ENCODE results near the gene PPP1R14C.

DNA sequence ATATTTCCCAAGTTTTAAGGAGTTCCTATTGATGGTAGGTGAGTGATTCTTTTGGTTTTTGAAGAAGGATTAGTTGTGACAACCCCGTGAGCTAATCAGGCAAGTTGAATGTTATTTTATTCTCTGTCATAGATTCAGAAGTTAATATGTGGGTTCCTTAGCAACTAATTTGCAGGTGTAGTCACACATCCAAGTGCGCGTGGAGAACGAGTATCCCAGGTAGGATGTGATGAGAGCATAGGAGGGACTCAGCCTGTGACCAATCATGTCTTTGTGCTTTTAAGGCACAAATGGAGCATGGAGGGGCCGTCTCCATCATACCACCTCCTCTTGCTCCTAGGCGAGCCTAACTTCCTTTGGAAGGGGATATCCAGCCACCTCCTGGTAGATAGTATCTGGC is 41.1 kb downstream of the PPP1R14C start:
- TF ChIP-seq, protein P1, sequence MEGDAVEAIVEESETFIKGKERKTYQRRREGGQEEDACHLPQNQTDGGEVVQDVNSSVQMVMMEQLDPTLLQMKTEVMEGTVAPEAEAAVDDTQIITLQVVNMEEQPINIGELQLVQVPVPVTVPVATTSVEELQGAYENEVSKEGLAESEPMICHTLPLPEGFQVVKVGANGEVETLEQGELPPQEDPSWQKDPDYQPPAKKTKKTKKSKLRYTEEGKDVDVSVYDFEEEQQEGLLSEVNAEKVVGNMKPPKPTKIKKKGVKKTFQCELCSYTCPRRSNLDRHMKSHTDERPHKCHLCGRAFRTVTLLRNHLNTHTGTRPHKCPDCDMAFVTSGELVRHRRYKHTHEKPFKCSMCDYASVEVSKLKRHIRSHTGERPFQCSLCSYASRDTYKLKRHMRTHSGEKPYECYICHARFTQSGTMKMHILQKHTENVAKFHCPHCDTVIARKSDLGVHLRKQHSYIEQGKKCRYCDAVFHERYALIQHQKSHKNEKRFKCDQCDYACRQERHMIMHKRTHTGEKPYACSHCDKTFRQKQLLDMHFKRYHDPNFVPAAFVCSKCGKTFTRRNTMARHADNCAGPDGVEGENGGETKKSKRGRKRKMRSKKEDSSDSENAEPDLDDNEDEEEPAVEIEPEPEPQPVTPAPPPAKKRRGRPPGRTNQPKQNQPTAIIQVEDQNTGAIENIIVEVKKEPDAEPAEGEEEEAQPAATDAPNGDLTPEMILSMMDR (conservative IDR thresholded peaks at IDR 0.05 in 1 of 2, IDR thresholded peaks at IDR 0.05 in 1 of 2; ENCODE audit: extremely low read depth in 1 of 2, insufficient read depth in 1 of 2, low read depth in 1 of 2, low read length in 2 of 2): no peak
- TF ChIP-seq EZH2 (IDR thresholded peaks at IDR 0.05; ENCODE audit: borderline replicate concordance, low read length): no peak
